IMR-90 (cell line): ENCODE measurements around the gene AK3. TPM values are rescaled to one million over a fixed set of nuclear protein-coding genes. Genes with fewer than 3 reads are reported as not detected.

Experiments used
- ATAC-seq: fragments of 200-7000 bp; cut with Tn5 transposase; 2 replicates; pipeline ENCODE4 v1.9.1; 2020; ENCODE audit warnings: low read depth, mild to moderate bottlenecking, moderate library complexity
- BruUV-seq: library from RNA; stranded (reverse); fragments of 400-500 nt; replicated peaks from 2 replicates; lab custom pipeline; 2021; lab: Mats Ljungman, UMichigan
- CTCF ChIA-PET: fragments of 300-600 bp; formaldehyde crosslinking; extraction: SDS; loops from one replicate; lab custom pipeline; 2021; ENCODE audit warnings: antibody characterized with exemption; lab: Yijun Ruan, JAX
- POLR2A ChIA-PET: fragments of 300-600 bp; sonication (Branson Sonifier 250); formaldehyde crosslinking; loops from one replicate; lab custom pipeline; 2022; ENCODE audit warnings: antibody characterized with exemption; ENCODE audit not compliant: unreplicated experiment; lab: Charles Lee
- DNase-seq: peaks from one replicate; pipeline ENCODE4 v3.0.0; 2013
- H2AFZ ChIP-seq: replicated peaks from 2 replicates; pipeline ENCODE3; 2013; ENCODE audit warnings: low read length, mild to moderate bottlenecking; ENCODE audit not compliant: poor library complexity
- H2AK5ac ChIP-seq: 2 replicates; pipeline ENCODE4 v1.6.1; 2013; ENCODE audit warnings: low read depth, low read length, inconsistent platforms
- H2AK9ac ChIP-seq: replicated peaks from 2 replicates; pipeline ENCODE3; 2013; ENCODE audit warnings: mild to moderate bottlenecking, low read depth, low read length, moderate library complexity; ENCODE audit not compliant: poor library complexity
- H2BK120ac ChIP-seq: 2 replicates; pipeline ENCODE4 v1.6.1; 2013; ENCODE audit warnings: low read depth, low read length, inconsistent platforms
- H2BK15ac ChIP-seq: 3 replicates; pipeline ENCODE4 v1.6.1; 2013; ENCODE audit warnings: low read depth, low read length, inconsistent platforms
- H2BK20ac ChIP-seq: 2 replicates; pipeline ENCODE4 v1.6.1; 2013; ENCODE audit warnings: low read depth, mild to moderate bottlenecking, inconsistent platforms, low read length, moderate library complexity
- H2BK5ac ChIP-seq: 2 replicates; pipeline ENCODE4 v1.6.1; 2013; ENCODE audit warnings: mild to moderate bottlenecking, low read depth, low read length, inconsistent platforms; ENCODE audit not compliant: poor library complexity, severe bottlenecking
- H3K14ac ChIP-seq: replicated peaks from 2 replicates; pipeline ENCODE4 v1.6.1; 2013; ENCODE audit warnings: low read depth, low read length, inconsistent platforms
- H3K18ac ChIP-seq: 2 replicates; pipeline ENCODE4 v1.6.1; 2013; ENCODE audit warnings: low read depth, low read length, control low read depth
- H3K23ac ChIP-seq: 2 replicates; pipeline ENCODE4 v1.6.1; 2013; ENCODE audit warnings: low read depth, low read length, inconsistent platforms
- H3K27ac ChIP-seq: 2 replicates; pipeline ENCODE4 v1.5.1; 2013; ENCODE audit warnings: mild to moderate bottlenecking, control low read depth, low read length; ENCODE audit not compliant: insufficient read depth
- H3K27me3 ChIP-seq: 2 replicates; pipeline ENCODE4 v1.6.1; 2013; ENCODE audit warnings: low read length; ENCODE audit not compliant: control insufficient read depth, insufficient read depth
- H3K36me3 ChIP-seq: 2 replicates; pipeline ENCODE4 v1.6.1; 2013; ENCODE audit warnings: low read length, mixed read lengths; ENCODE audit not compliant: control insufficient read depth, insufficient read depth
- H3K4ac ChIP-seq: 2 replicates; pipeline ENCODE4 v1.6.1; 2013; ENCODE audit warnings: low read depth, low read length, inconsistent platforms
- H3K4me1 ChIP-seq: 2 replicates; pipeline ENCODE4 v1.6.1; 2013; ENCODE audit warnings: low read length, mixed read lengths; ENCODE audit not compliant: control insufficient read depth, insufficient read depth
- H3K4me2 ChIP-seq: 2 replicates; pipeline ENCODE4 v1.6.1; 2013; ENCODE audit warnings: low read depth, mild to moderate bottlenecking, control low read depth, low read length, moderate library complexity
- H3K4me3 ChIP-seq: 2 replicates; pipeline ENCODE4 v1.5.1; 2013; ENCODE audit warnings: low read depth, mild to moderate bottlenecking, control low read depth, low read length, moderate library complexity; ENCODE audit not compliant: insufficient read depth
- H3K56ac ChIP-seq: 2 replicates; pipeline ENCODE4 v1.6.1; 2013; ENCODE audit warnings: low read length, inconsistent platforms; ENCODE audit not compliant: insufficient read depth; ENCODE audit errors: extremely low read depth
- H3K79me1 ChIP-seq, 2 experiments: 2 replicates each; pipeline ENCODE4 v1.6.1; 2013; ENCODE audit warnings: low read length in 2 of 2, inconsistent platforms in 1 of 2, low read depth in 1 of 2
- H3K9ac ChIP-seq: 2 replicates; pipeline ENCODE4 v1.6.1; 2013; ENCODE audit warnings: low read depth, low read length, control low read depth
- H3K9me1 ChIP-seq: 2 replicates; pipeline ENCODE4 v1.6.1; 2013; ENCODE audit warnings: low read length, inconsistent platforms; ENCODE audit not compliant: insufficient read depth
- H3K9me3 ChIP-seq: 2 replicates; pipeline ENCODE4 v1.6.1; 2013; ENCODE audit warnings: low read length; ENCODE audit not compliant: control insufficient read depth, insufficient read depth
- H4K20me1 ChIP-seq: 2 replicates; pipeline ENCODE4 v1.6.1; 2013; ENCODE audit warnings: low read length, inconsistent platforms; ENCODE audit not compliant: insufficient read depth
- H4K5ac ChIP-seq: 2 replicates; pipeline ENCODE4 v1.6.1; 2013; ENCODE audit warnings: mild to moderate bottlenecking, low read depth, low read length, control low read depth
- H4K8ac ChIP-seq, 2 experiments: 2 replicates each; pipeline ENCODE4 v1.6.1; 2013; ENCODE audit warnings: low read depth in 2 of 2, low read length in 2 of 2, control low read depth in 1 of 2, inconsistent platforms in 1 of 2
- H4K91ac ChIP-seq: 2 replicates; pipeline ENCODE4 v1.6.1; 2013; ENCODE audit warnings: low read depth, low read length, inconsistent platforms; ENCODE audit not compliant: insufficient read depth
- BHLHE40 ChIP-seq: fragments of 150-350 bp; IDR thresholded peaks from 2 replicates; pipeline ENCODE4 v1.6.1; 2016; ENCODE audit warnings: mild to moderate bottlenecking, low read depth, low read length
- CEBPB ChIP-seq: IDR thresholded peaks from 2 replicates; pipeline ENCODE4 v1.6.1; 2012; ENCODE audit warnings: low read depth, low read length, improper control_type of control experiment
- ELK1 ChIP-seq: fragments of 150-350 bp; IDR thresholded peaks from 2 replicates; pipeline ENCODE4 v1.6.1; 2016; ENCODE audit warnings: low read depth, mild to moderate bottlenecking, low read length, moderate library complexity, borderline replicate concordance
- FOS ChIP-seq: fragments of 150-350 bp; IDR thresholded peaks from 2 replicates; pipeline ENCODE4 v1.6.1; 2016; ENCODE audit warnings: low read depth, low read length
- MAFK ChIP-seq: IDR thresholded peaks from 2 replicates; pipeline ENCODE4 v1.6.1; 2012; ENCODE audit warnings: low read depth, low read length, improper control_type of control experiment
- NFE2L2 ChIP-seq: fragments of 150-350 bp; IDR thresholded peaks from 2 replicates; pipeline ENCODE4 v1.6.1; 2016; ENCODE audit warnings: low read depth, mild to moderate bottlenecking, low read length
- WGBS, 2 experiments: methylation state at CpG; one replicate each; pipeline versions ENCODE4 v1.1.5 to v1.1.7; 2013; ENCODE audit warnings: missing lambda C conversion rate in 2 of 2; ENCODE audit not compliant: insufficient read length in 1 of 2; ENCODE audit errors: extremely low coverage in 2 of 2; 5-methylcytosine and 5-hydroxymethylcytosine counted together
- dilution Hi-C: fragments of 300-500 bp; cut with HindIII; formaldehyde crosslinking; loops from one replicate; pipeline ENCODE4 v1.14.3; 2018; ENCODE audit warnings: low sequenced_read_pairs; ENCODE audit not compliant: unreplicated experiment
- in situ Hi-C: fragments of 300-500 bp; cut with MboI; formaldehyde crosslinking; loops from 3 replicates; pipeline ENCODE4 v1.14.3; 2019; ENCODE audit warnings: low sequenced_read_pairs, inconsistent platforms, mixed read lengths
- intact Hi-C: fragments of 100-400 bp; cut with micrococcal nuclease; formaldehyde crosslinking; loops from 2 replicates; pipeline ENCODE4 v1.10.0; 2022
- polyA plus RNA-seq, 3 experiments: library from polyadenylated mRNA; depleted of rRNA; stranded (reverse); fragments of >200 nt; gene quantifications; 2 replicates each; pipeline ENCODE4 v1.2.3, GENCODE V29; 2012; ENCODE audit warnings: low replicate concordance in 1 of 3
- total RNA-seq: library from RNA; depleted of rRNA; stranded (reverse); fragments of >200 nt; gene quantifications from 2 replicates; pipeline ENCODE4 v1.2.3, GENCODE V29; 2012

AK3 gene
- total and polyA plus RNA-seq, 2 of the 4 experiments (the other 2 are of a cell fraction), result 24.7 to 26.2 TPM

GRCh38 chr9:4691795-4692194 is 49.2 kb downstream of the AK3 start:
- H3K9ac ChIP-seq, result no peak overlapping the region
- H4K5ac ChIP-seq, result no peak overlapping the region
- in situ Hi-C loops, result loop anchor here (25.0 kb wide), 1 partner anchor 579 kb away; no protein-coding TSS in a partner anchor
- H2AK5ac ChIP-seq, result no peak overlapping the region
- TF ChIP-seq BHLHE40, result no peak
- no peak for TF ChIP-seq FOS
- no peak for TF ChIP-seq ELK1
- TF ChIP-seq MAFK, result peak; percentile 35; the same call in 1 of the 2 replicates
- peak; percentile 32; the same call in 1 of the 2 replicates for TF ChIP-seq CEBPB
- TF ChIP-seq NFE2L2, result peak; percentile 50; the same call in 1 of the 2 replicates
- H3K4me2 ChIP-seq, result no peak overlapping the region
- no peak overlapping the region for H2AK9ac ChIP-seq
- dilution Hi-C loops, result no loop called here
- BruUV-seq, result no TSS peak
- no peak overlapping the region for H2AFZ ChIP-seq
- H3K27ac ChIP-seq, result no peak overlapping the region
- no peaks in the 10 kb centered on the region for H3K9me3 ChIP-seq
- no peak overlapping the region for H3K23ac ChIP-seq
- H2BK15ac ChIP-seq, result no peak overlapping the region
- ATAC-seq (peak; percentile 24; the same call in 1 of the 2 replicates), DNase-seq (peak; percentile 78)
- no peak overlapping the region for H2BK120ac ChIP-seq
- no peak overlapping the region for H3K14ac ChIP-seq
- no peak overlapping the region for H2BK5ac ChIP-seq
- CTCF ChIA-PET, result interaction anchor here (1.1 to 1.6 kb wide), 2 partner anchors 9 to 12 kb away, joined by 3 read pairs; partner anchors contain the start of gene CDC37L1
- H3K9me1 ChIP-seq, result peaks cover 3% of the 10 kb centered on the region; the same call in 1 of the 2 replicates
- H3K36me3 ChIP-seq, result peaks cover 22% of the 10 kb centered on the region
- no peak overlapping the region for H4K8ac ChIP-seq
- no peak overlapping the region for H3K56ac ChIP-seq
- no peak overlapping the region for H3K4me3 ChIP-seq
- H3K27me3 ChIP-seq, result no peaks in the 10 kb centered on the region
- H2BK20ac ChIP-seq, result no peak overlapping the region
- POLR2A ChIA-PET, result no interaction called here
- no peak overlapping the region for H4K91ac ChIP-seq
- H3K79me1 ChIP-seq, result peaks cover 6 to 60% of the 10 kb centered on the region in 2 experiments; a peak in 3 of 4 replicates
- no peak overlapping the region for H3K4ac ChIP-seq
- intact Hi-C loops, result no loop called here
- no peaks in the 10 kb centered on the region for H3K4me1 ChIP-seq
- no CpG with 5 or more reads among the region's 3 CpGs for WGBS, 2 experiments
- H3K18ac ChIP-seq, result no peak overlapping the region
- H4K20me1 ChIP-seq, result no peaks in the 10 kb centered on the region; the same call in 1 of the 2 replicates
